IMR-90 (cell line): Measurements from ENCODE around the gene TRAF1.

ENCODE experiments used
- SMC3 ChIP-seq: fragments of 150-350 bp; IDR thresholded peaks from 2 replicates; pipeline ENCODE4 v1.6.1; 2016; ENCODE audit warnings: low read depth, mild to moderate bottlenecking, antibody characterized with exemption, low read length, moderate library complexity
- TF ChIP-seq, protein P1 (sequence below): fragments of 150-350 bp; IDR thresholded peaks from 2 replicates; pipeline ENCODE4 v1.6.1; 2016; ENCODE audit warnings: low read depth, mild to moderate bottlenecking, low read length, moderate library complexity, borderline replicate concordance
- TF ChIP-seq, protein P2 (sequence below): conservative IDR thresholded peaks from 2 replicates; pipeline ENCODE4 v1.5.1; 2012; ENCODE audit warnings: mild to moderate bottlenecking, low read depth, low read length, improper control_type of control experiment

GRCh38 chr9:120949290-120949689 lies 22.7 kb upstream of the TRAF1 start:
- TF ChIP-seq, protein P1, sequence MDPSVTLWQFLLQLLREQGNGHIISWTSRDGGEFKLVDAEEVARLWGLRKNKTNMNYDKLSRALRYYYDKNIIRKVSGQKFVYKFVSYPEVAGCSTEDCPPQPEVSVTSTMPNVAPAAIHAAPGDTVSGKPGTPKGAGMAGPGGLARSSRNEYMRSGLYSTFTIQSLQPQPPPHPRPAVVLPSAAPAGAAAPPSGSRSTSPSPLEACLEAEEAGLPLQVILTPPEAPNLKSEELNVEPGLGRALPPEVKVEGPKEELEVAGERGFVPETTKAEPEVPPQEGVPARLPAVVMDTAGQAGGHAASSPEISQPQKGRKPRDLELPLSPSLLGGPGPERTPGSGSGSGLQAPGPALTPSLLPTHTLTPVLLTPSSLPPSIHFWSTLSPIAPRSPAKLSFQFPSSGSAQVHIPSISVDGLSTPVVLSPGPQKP, result no peak
- TF ChIP-seq, protein P2, sequence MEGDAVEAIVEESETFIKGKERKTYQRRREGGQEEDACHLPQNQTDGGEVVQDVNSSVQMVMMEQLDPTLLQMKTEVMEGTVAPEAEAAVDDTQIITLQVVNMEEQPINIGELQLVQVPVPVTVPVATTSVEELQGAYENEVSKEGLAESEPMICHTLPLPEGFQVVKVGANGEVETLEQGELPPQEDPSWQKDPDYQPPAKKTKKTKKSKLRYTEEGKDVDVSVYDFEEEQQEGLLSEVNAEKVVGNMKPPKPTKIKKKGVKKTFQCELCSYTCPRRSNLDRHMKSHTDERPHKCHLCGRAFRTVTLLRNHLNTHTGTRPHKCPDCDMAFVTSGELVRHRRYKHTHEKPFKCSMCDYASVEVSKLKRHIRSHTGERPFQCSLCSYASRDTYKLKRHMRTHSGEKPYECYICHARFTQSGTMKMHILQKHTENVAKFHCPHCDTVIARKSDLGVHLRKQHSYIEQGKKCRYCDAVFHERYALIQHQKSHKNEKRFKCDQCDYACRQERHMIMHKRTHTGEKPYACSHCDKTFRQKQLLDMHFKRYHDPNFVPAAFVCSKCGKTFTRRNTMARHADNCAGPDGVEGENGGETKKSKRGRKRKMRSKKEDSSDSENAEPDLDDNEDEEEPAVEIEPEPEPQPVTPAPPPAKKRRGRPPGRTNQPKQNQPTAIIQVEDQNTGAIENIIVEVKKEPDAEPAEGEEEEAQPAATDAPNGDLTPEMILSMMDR, result no peak
- no peak for TF ChIP-seq SMC3
